Astrocyte (in vitro differentiated cells and primary cell): ENCODE measurements around the gene PABPC1L.

ENCODE experiments used
- CTCF ChIP-seq: IDR thresholded peaks from 2 replicates; pipeline ENCODE4 v1.5.1; 2011; ENCODE audit warnings: low read depth, mild to moderate bottlenecking, inconsistent platforms, low read length, moderate library complexity; ENCODE audit not compliant: insufficient read depth
- EZH2 ChIP-seq: IDR thresholded peaks from 2 replicates; pipeline ENCODE4 v1.6.1; 2012; ENCODE audit warnings: mild to moderate bottlenecking, low read length, inconsistent platforms; ENCODE audit not compliant: insufficient read depth

GRCh38 chr20:44948107-44948506, 38.2 kb downstream of the PABPC1L start:
- TF ChIP-seq CTCF (no peak), EZH2 (no peak)
